ENCODE measurements around the gene ID3. TPM values are rescaled to one million over a fixed set of nuclear protein-coding genes. Genes with fewer than 3 reads are reported as not detected.
"Not testable (repeated sequence)": the region's sequence is repeated elsewhere in the genome, so short reads cannot be mapped to it uniquely, and the experiment has no call there.

The ID3 gene
- total and polyA plus RNA-seq, 4 donors = 349 to 603 (median 379) TPM

- no peak for ATAC-seq (ENCODE audit: low FRiP score)
- H3K36me3 ChIP-seq (ENCODE audit: control insufficient read depth in 1 of 2, insufficient read depth in 2 of 2, low read length in 1 of 2) = no peaks in the 10 kb centered on the region
- no peaks in the 10 kb centered on the region for H3K4me1 ChIP-seq (ENCODE audit: control insufficient read depth in 1 of 2, insufficient read depth in 2 of 2, low read length in 2 of 2)
- H3K4me3 ChIP-seq (ENCODE audit: low read length in 2 of 2) = no peak overlapping the region
- no peaks in the 10 kb centered on the region for H3K9me3 ChIP-seq (ENCODE audit: control insufficient read depth, low read length)
- intact Hi-C loops (cut with DNase I) = no loop called here
- DNase-seq = no peak
- 88 to 91% methylated on average over 15 of the region's 15 CpGs for WGBS, 2 donors
- H3K27me3 ChIP-seq (ENCODE audit: control insufficient read depth in 1 of 2, insufficient read depth in 2 of 2, low read length in 1 of 2) = no peaks in the 10 kb centered on the region
- H3K27ac ChIP-seq (ENCODE audit: low read depth in 1 of 2, low read length in 2 of 2) = no peak overlapping the region
Measured at GRCh38 chr1:23591460-23592208, 32.3 kb upstream of the ID3 start.

GRCh38 chr1:23590058-23590783, 30.9 kb upstream of the ID3 start:
- H3K36me3 ChIP-seq (ENCODE audit: control insufficient read depth in 1 of 2, insufficient read depth in 2 of 2, low read length in 1 of 2) = no peaks in the 10 kb centered on the region
- no peak for DNase-seq
- intact Hi-C loops (cut with DNase I) = no loop called here
- WGBS, 2 donors = 87 to 88% methylated on average over 4 of the region's 4 CpGs
- no peaks in the 10 kb centered on the region for H3K9me3 ChIP-seq (ENCODE audit: control insufficient read depth, low read length)
- H3K27me3 ChIP-seq (ENCODE audit: control insufficient read depth in 1 of 2, insufficient read depth in 2 of 2, low read length in 1 of 2) = no peaks in the 10 kb centered on the region
- ATAC-seq (ENCODE audit: low FRiP score) = no peak
- H3K4me1 ChIP-seq (ENCODE audit: control insufficient read depth in 1 of 2, insufficient read depth in 2 of 2, low read length in 2 of 2) = no peaks in the 10 kb centered on the region
- no peak overlapping the region for H3K4me3 ChIP-seq (ENCODE audit: low read length in 2 of 2)
- H3K27ac ChIP-seq (ENCODE audit: low read depth in 1 of 2, low read length in 2 of 2) = no peak overlapping the region

- DNase-seq (no peak), ATAC-seq (ENCODE audit: low FRiP score) (no peak)
- 80 to 86% methylated on average over 5 of the region's 5 CpGs for WGBS, 2 donors
- H3K9me3 ChIP-seq (ENCODE audit: control insufficient read depth, low read length) = no peaks in the 10 kb centered on the region
- H3K27me3 ChIP-seq (ENCODE audit: control insufficient read depth in 1 of 2, insufficient read depth in 2 of 2, low read length in 1 of 2) = no peaks in the 10 kb centered on the region
- no peak overlapping the region for H3K27ac ChIP-seq (ENCODE audit: low read depth in 1 of 2, low read length in 2 of 2)
- H3K4me1 ChIP-seq (ENCODE audit: control insufficient read depth in 1 of 2, insufficient read depth in 2 of 2, low read length in 2 of 2) = no peaks in the 10 kb centered on the region
- no peaks in the 10 kb centered on the region for H3K36me3 ChIP-seq (ENCODE audit: control insufficient read depth in 1 of 2, insufficient read depth in 2 of 2, low read length in 1 of 2)
- no peak overlapping the region for H3K4me3 ChIP-seq (ENCODE audit: low read length in 2 of 2)
- intact Hi-C loops (cut with DNase I) = loop anchor here in 1 of 2 donors (5.0 kb wide), 1 partner anchor 33 kb away; no protein-coding TSS in a partner anchor
Measured at GRCh38 chr1:23589585-23589986, 30.3 kb upstream of the ID3 start.

GRCh38 chr1:23588749-23589548, 29.6 kb upstream of the ID3 start:
- DNase-seq = no peak
- intact Hi-C loops (cut with DNase I) = loop anchor here in 1 of 2 donors (5.0 kb wide), 1 partner anchor 33 kb away; no protein-coding TSS in a partner anchor
- whole genome bisulfite sequencing, 2 donors = 83 to 85% methylated on average over 11 of the region's 11 CpGs
- no peaks in the 10 kb centered on the region for H3K27me3 ChIP-seq (ENCODE audit: control insufficient read depth in 1 of 2, insufficient read depth in 2 of 2, low read length in 1 of 2)
- no peaks in the 10 kb centered on the region for H3K9me3 ChIP-seq (ENCODE audit: control insufficient read depth, low read length)
- no peak overlapping the region for H3K4me3 ChIP-seq (ENCODE audit: low read length in 2 of 2)
- no peak overlapping the region for H3K27ac ChIP-seq (ENCODE audit: low read depth in 1 of 2, low read length in 2 of 2)
- no peak for ATAC-seq (ENCODE audit: low FRiP score)
- no peaks in the 10 kb centered on the region for H3K4me1 ChIP-seq (ENCODE audit: control insufficient read depth in 1 of 2, insufficient read depth in 2 of 2, low read length in 2 of 2)
- H3K36me3 ChIP-seq (ENCODE audit: control insufficient read depth in 1 of 2, insufficient read depth in 2 of 2, low read length in 1 of 2) = no peaks in the 10 kb centered on the region

- intact Hi-C loops (cut with DNase I) = loop anchor here in 1 of 2 donors (5.0 kb wide), 1 partner anchor 37 kb away; no protein-coding TSS in a partner anchor
- no peak overlapping the region for H3K4me3 ChIP-seq (ENCODE audit: low read length in 2 of 2)
- peak; percentile 50 for ATAC-seq (ENCODE audit: low FRiP score)
- no peak for DNase-seq
- no peaks in the 10 kb centered on the region for H3K4me1 ChIP-seq (ENCODE audit: control insufficient read depth in 1 of 2, insufficient read depth in 2 of 2, low read length in 2 of 2)
- H3K27me3 ChIP-seq (ENCODE audit: control insufficient read depth in 1 of 2, insufficient read depth in 2 of 2, low read length in 1 of 2) = no peaks in the 10 kb centered on the region
- H3K36me3 ChIP-seq (ENCODE audit: control insufficient read depth in 1 of 2, insufficient read depth in 2 of 2, low read length in 1 of 2) = no peaks in the 10 kb centered on the region
- H3K27ac ChIP-seq (ENCODE audit: low read depth in 1 of 2, low read length in 2 of 2) = no peak overlapping the region
- WGBS, 2 donors = 87 to 88% methylated on average over 10 of the region's 10 CpGs
- H3K9me3 ChIP-seq (ENCODE audit: control insufficient read depth, low read length) = no peaks in the 10 kb centered on the region
Measured at GRCh38 chr1:23585321-23586022, 26.2 kb upstream of the ID3 start.

- ATAC-seq (ENCODE audit: low FRiP score); intact Hi-C loops (cut with DNase I); H3K9me3 ChIP-seq (ENCODE audit: control insufficient read depth, low read length); H3K36me3 ChIP-seq (ENCODE audit: control insufficient read depth in 1 of 2, insufficient read depth in 2 of 2, low read length in 1 of 2); H3K4me1 ChIP-seq (ENCODE audit: control insufficient read depth in 1 of 2, insufficient read depth in 2 of 2, low read length in 2 of 2); H3K27ac ChIP-seq (ENCODE audit: low read depth in 1 of 2, low read length in 2 of 2); DNase-seq; H3K27me3 ChIP-seq (ENCODE audit: control insufficient read depth in 1 of 2, insufficient read depth in 2 of 2, low read length in 1 of 2); H3K4me3 ChIP-seq (ENCODE audit: low read length in 2 of 2): not testable (repeated sequence)
Measured at GRCh38 chr1:23583727-23584126, 24.4 kb upstream of the ID3 start.

GRCh38 chr1:23582820-23583219, 23.5 kb upstream of the ID3 start:
- H3K27me3 ChIP-seq (ENCODE audit: control insufficient read depth in 1 of 2, insufficient read depth in 2 of 2, low read length in 1 of 2) = no peaks in the 10 kb centered on the region
- ATAC-seq (ENCODE audit: low FRiP score) = no peak
- DNase-seq = no peak
- WGBS, 2 donors = 94 to 95% methylated on average over 4 of the region's 4 CpGs
- no peak overlapping the region for H3K4me3 ChIP-seq (ENCODE audit: low read length in 2 of 2)
- intact Hi-C loops (cut with DNase I) = no loop called here
- H3K36me3 ChIP-seq (ENCODE audit: control insufficient read depth in 1 of 2, insufficient read depth in 2 of 2, low read length in 1 of 2) = no peaks in the 10 kb centered on the region
- H3K27ac ChIP-seq (ENCODE audit: low read depth in 1 of 2, low read length in 2 of 2) = no peak overlapping the region
- H3K4me1 ChIP-seq (ENCODE audit: control insufficient read depth in 1 of 2, insufficient read depth in 2 of 2, low read length in 2 of 2) = peaks cover 2 to 8% of the 10 kb centered on the region in 2 donors
- H3K9me3 ChIP-seq (ENCODE audit: control insufficient read depth, low read length) = no peaks in the 10 kb centered on the region

- intact Hi-C loops (cut with DNase I) = no loop called here
- H3K4me1 ChIP-seq (ENCODE audit: control insufficient read depth in 1 of 2, insufficient read depth in 2 of 2, low read length in 2 of 2) = peaks cover 2 to 9% of the 10 kb centered on the region in 2 donors
- no peak overlapping the region for H3K4me3 ChIP-seq (ENCODE audit: low read length in 2 of 2)
- H3K9me3 ChIP-seq (ENCODE audit: control insufficient read depth, low read length) = no peaks in the 10 kb centered on the region
- no peaks in the 10 kb centered on the region for H3K36me3 ChIP-seq (ENCODE audit: control insufficient read depth in 1 of 2, insufficient read depth in 2 of 2, low read length in 1 of 2)
- 68 to 71% methylated on average over 6 to 8 of the region's 8 CpGs for whole genome bisulfite sequencing, 2 donors
- ATAC-seq (ENCODE audit: low FRiP score) (no peak), DNase-seq (peak in 1 of 2 donors; percentile 61)
- peak overlapping the region in 1 of 2 donors; percentile 68 for H3K27ac ChIP-seq (ENCODE audit: low read depth in 1 of 2, low read length in 2 of 2)
- no peaks in the 10 kb centered on the region for H3K27me3 ChIP-seq (ENCODE audit: control insufficient read depth in 1 of 2, insufficient read depth in 2 of 2, low read length in 1 of 2)
Measured at GRCh38 chr1:23581219-23581618, 21.9 kb upstream of the ID3 start.

Data from aorta (tissue), 5 donors.